GM12878 (cell line): ENCODE measurements around the gene NFE2. TPM values are rescaled to one million over a fixed set of nuclear protein-coding genes. Genes with fewer than 3 reads are reported as not detected.

Experiments used
- ATAC-seq: fragments of 200-7000 bp; cut with Tn5 transposase; 3 replicates; pipeline ENCODE4 v1.9.1; 2020; ENCODE audit warnings: mild to moderate bottlenecking, moderate library complexity
- BruUV-seq: library from RNA; stranded (reverse); fragments of 400-500 nt; replicated peaks from 2 replicates; lab custom pipeline; 2021; lab: Mats Ljungman, UMichigan
- CTCF ChIA-PET: fragments of 300-600 bp; sonication (Branson Sonifier 250); formaldehyde crosslinking; extraction: SDS; loops from one replicate; lab custom pipeline; 2021; ENCODE audit warnings: inconsistent platforms; lab: Yijun Ruan, JAX
- POLR2A ChIA-PET: fragments of 350-600 bp; formaldehyde crosslinking; extraction: SDS; loops from one replicate; lab custom pipeline; 2021; ENCODE audit warnings: inconsistent platforms; lab: Charles Lee
- RAD21 ChIA-PET: fragments of 300-600 bp; sonication (Branson Sonifier 250); formaldehyde crosslinking; loops from one replicate; lab custom pipeline; 2023; ENCODE audit warnings: antibody characterized with exemption; ENCODE audit not compliant: unreplicated experiment; lab: Charles Lee
- SMC1A ChIA-PET: fragments of 300-600 bp; sonication (Branson Sonifier 250); formaldehyde crosslinking; loops from one replicate; lab custom pipeline; 2023; ENCODE audit not compliant: unreplicated experiment, uncharacterized antibody; lab: Charles Lee
- DNase-seq: peaks from one replicate; pipeline ENCODE4 v3.0.0-alpha.2; 2011; ENCODE audit warnings: low read depth, low spot score
- FAIRE-seq: peaks from 3 replicates; lab custom pipeline; 2011; peaks lifted over from hg19 to GRCh38; lab: Jason Lieb, UNC
- H2AFZ ChIP-seq: 2 replicates; pipeline ENCODE4 v1.6.0; 2011; ENCODE audit warnings: low read depth, low read length, control low read depth; ENCODE audit not compliant: control insufficient read depth
- H3K27ac ChIP-seq: 2 replicates; pipeline ENCODE4 v1.5.1; 2011; ENCODE audit warnings: control low read depth; ENCODE audit not compliant: control insufficient read depth, insufficient read depth
- H3K27me3 ChIP-seq, 2 experiments: replicated peaks in 1 of 2; 2 replicates each; pipeline versions ENCODE4 v1.6.0 to v1.6.1; 2011; ENCODE audit warnings: low read length in 1 of 2; ENCODE audit not compliant: control insufficient read depth in 2 of 2, insufficient read depth in 2 of 2
- H3K36me3 ChIP-seq, 2 experiments: 2 replicates each; pipeline ENCODE4 v1.5.1; 2011; ENCODE audit warnings: low read length in 1 of 2; ENCODE audit not compliant: control insufficient read depth in 2 of 2, insufficient read depth in 2 of 2
- H3K4me1 ChIP-seq: 2 replicates; pipeline ENCODE4 v1.6.1; 2011; ENCODE audit warnings: mild to moderate bottlenecking, low read length, moderate library complexity, mixed read lengths; ENCODE audit not compliant: control insufficient read depth, insufficient read depth
- H3K4me2 ChIP-seq: 2 replicates; pipeline ENCODE4 v1.6.0; 2011; ENCODE audit warnings: control low read depth; ENCODE audit not compliant: control insufficient read depth, insufficient read depth
- H3K4me3 ChIP-seq: fragments of 200-600 bp; sonication (generic); 2 replicates; pipeline ENCODE4 v1.5.1; 2016
- H3K79me2 ChIP-seq: 2 replicates; pipeline ENCODE4 v1.6.0; 2011; ENCODE audit warnings: low read length; ENCODE audit not compliant: control insufficient read depth, insufficient read depth
- H3K9ac ChIP-seq: 2 replicates; pipeline ENCODE4 v1.8.0; 2011; ENCODE audit warnings: low read length, control low read depth, mixed read lengths; ENCODE audit not compliant: control insufficient read depth, insufficient read depth
- H3K9me3 ChIP-seq: replicated peaks from 3 replicates; pipeline ENCODE4 v1.5.1; 2011; ENCODE audit warnings: mild to moderate bottlenecking, low read length; ENCODE audit not compliant: control insufficient read depth, insufficient read depth
- H4K20me1 ChIP-seq: 2 replicates; pipeline ENCODE4 v1.6.0; 2011; ENCODE audit not compliant: control insufficient read depth, insufficient read depth
- BACH1 ChIP-seq: fragments of 450-650 bp; IDR thresholded peaks from 2 replicates; pipeline ENCODE4 v1.6.1; 2017; ENCODE audit warnings: mild to moderate bottlenecking, borderline replicate concordance
- BCL11A ChIP-seq: IDR thresholded peaks from 2 replicates; pipeline ENCODE4 v1.6.1; 2011; ENCODE audit warnings: low read depth, low read length
- CBFB ChIP-seq: IDR thresholded peaks from 2 replicates; pipeline ENCODE4 v1.6.1; 2016; ENCODE audit warnings: antibody characterized with exemption, low read depth
- CBX3 ChIP-seq: fragments of 200-600 bp; sonication (generic); IDR thresholded peaks from 2 replicates; pipeline ENCODE4 v1.6.1; 2016; ENCODE audit warnings: low read depth, borderline replicate concordance
- CBX5 ChIP-seq: sonication (generic); IDR thresholded peaks from 2 replicates; pipeline ENCODE4 v1.6.1; 2016; ENCODE audit warnings: low read depth, moderate library complexity, mild to moderate bottlenecking, inconsistent platforms
- CEBPB ChIP-seq, 2 experiments: fragments of 150-350 bp in 1 of 2; IDR thresholded peaks; 2 replicates each; pipeline ENCODE4 v1.6.1; 2012 to 2014; ENCODE audit warnings: low read depth in 2 of 2, low read length in 2 of 2, borderline replicate concordance in 1 of 2, inconsistent platforms in 1 of 2
- EZH2 ChIP-seq: IDR thresholded peaks from 2 replicates; pipeline ENCODE4 v1.6.1; 2012; ENCODE audit warnings: low read depth, mild to moderate bottlenecking, control low read depth, inconsistent platforms, low read length, borderline replicate concordance; ENCODE audit not compliant: control insufficient read depth
- FOXM1 ChIP-seq: IDR thresholded peaks from 2 replicates; pipeline ENCODE4 v1.6.1; 2012; ENCODE audit warnings: low read depth, mild to moderate bottlenecking, inconsistent platforms, low read length, moderate library complexity
- IKZF2 ChIP-seq, 2 experiments: fragments of 450-650 bp; IDR thresholded peaks; 2 replicates each; pipeline ENCODE4 v1.6.1; 2017; ENCODE audit warnings: mild to moderate bottlenecking in 2 of 2, moderate library complexity in 2 of 2
- JUND ChIP-seq: IDR thresholded peaks from 2 replicates; pipeline ENCODE4 v1.6.1; 2012; ENCODE audit warnings: low read depth, mild to moderate bottlenecking, low read length, improper control_type of control experiment, moderate library complexity
- MAX ChIP-seq: IDR thresholded peaks from 2 replicates; pipeline ENCODE4 v1.6.1; 2012; ENCODE audit warnings: low read depth, low read length, improper control_type of control experiment
- SMAD5 ChIP-seq: IDR thresholded peaks from 2 replicates; pipeline ENCODE4 v1.6.1; 2016; ENCODE audit warnings: antibody characterized with exemption, low read depth
- SRF ChIP-seq, 2 experiments: IDR thresholded peaks; 2 replicates each; pipeline ENCODE4 v1.6.1; 2011; ENCODE audit warnings: low read depth in 2 of 2, low read length in 2 of 2, mild to moderate bottlenecking in 1 of 2, moderate library complexity in 1 of 2
- YY1 ChIP-seq: IDR thresholded peaks from 2 replicates; pipeline ENCODE4 v1.6.1; 2011; ENCODE audit warnings: low read depth, mild to moderate bottlenecking, low read length
- ZBTB33 ChIP-seq: fragments of 450-650 bp; IDR thresholded peaks from 2 replicates; pipeline ENCODE4 v1.6.1; 2017; ENCODE audit warnings: mild to moderate bottlenecking
- ZNF217 ChIP-seq: fragments of 450-650 bp; IDR thresholded peaks from 2 replicates; pipeline ENCODE4 v1.6.1; 2017; ENCODE audit warnings: antibody characterized with exemption, mild to moderate bottlenecking
- ZNF592 ChIP-seq: fragments of 450-650 bp; IDR thresholded peaks from 2 replicates; pipeline ENCODE4 v1.6.1; 2017; ENCODE audit warnings: mild to moderate bottlenecking, moderate library complexity
- ZZZ3 ChIP-seq: IDR thresholded peaks from 2 replicates; pipeline ENCODE4 v1.6.1; 2011; ENCODE audit warnings: low read depth; ENCODE audit not compliant: control insufficient read depth, insufficient read length
- WGBS: methylation state at CpG from one replicate; pipeline ENCODE4 v1.1.6; 2016; ENCODE audit warnings: low lambda C conversion rate; ENCODE audit not compliant: insufficient replicate concordance, insufficient coverage; ENCODE audit errors: missing lambda C conversion rate; 5-methylcytosine and 5-hydroxymethylcytosine counted together
- in situ Hi-C: fragments of 300-500 bp; cut with MboI; formaldehyde crosslinking; loops from 9 replicates; pipeline ENCODE4 v1.14.3; 2018; ENCODE audit warnings: mixed read lengths
- intact Hi-C: fragments of 100-400 bp; cut with micrococcal nuclease; formaldehyde crosslinking; loops from one replicate; pipeline ENCODE4 v1.14.2; 2022; ENCODE audit not compliant: unreplicated experiment
- polyA plus RNA-seq, 11 experiments: library from polyadenylated mRNA; depleted of rRNA in 4 of 11; unstranded in 6 of 11; stranded (reverse) in 5 of 11; fragments of >200 nt; fragmentation: Nextera tagmentation in 4 of 11; fragmentation: Illumina TruSeq in 1 of 11; extraction: Ambion mirVana in 4 of 11; extraction: Trizol in 1 of 11; gene quantifications; 1 replicate in 1 of 11; 2 replicates in 10 of 11; pipeline versions ENCODE4 v1.2.1 to v1.2.3, GENCODE V29; 2011 to 2016; ENCODE audit warnings: inconsistent platforms in 2 of 11, missing spikeins in 2 of 11, low read depth in 1 of 11
- total RNA-seq, 4 experiments: library from RNA; depleted of rRNA in 3 of 4; stranded (reverse); fragments of >200 nt in 3 of 4; fragmentation: Illumina TruSeq in 1 of 4; extraction: Trizol in 1 of 4; gene quantifications; 2 replicates each; pipeline versions ENCODE4 v1.2.1 to v1.2.3, GENCODE V29; 2013 to 2021

NFE2 gene
- total and polyA plus RNA-seq, 10 of the 15 experiments (the other 5 are each of a cell fraction or from before 2014, with no cell fraction given) = 0.06 to 0.28 TPM; not detected in 8

- Histone ChIP-seq H3K4me3 (no peak overlapping the region), H3K27ac (no peak overlapping the region), H2AFZ (no peak overlapping the region), H3K36me3 (peaks cover 0 to under 1% of the 10 kb centered on the region in 2 experiments; a peak in 3 of 4 replicates), H3K9me3 (no peaks in the 10 kb centered on the region), H4K20me1 (no peaks in the 10 kb centered on the region; the same call in 1 of the 2 replicates), H3K4me2 (no peak overlapping the region), H3K4me1 (no peaks in the 10 kb centered on the region), H3K79me2 (no peaks in the 10 kb centered on the region), H3K9ac (no peak overlapping the region), H3K27me3 (no peaks in the 10 kb centered on the region; a peak in 2 of 4 replicates)
- no peak for ATAC-seq
- TF ChIP-seq EZH2 (no peak), ZZZ3 (no peak), ZNF217 (no peak), CBX3 (no peak), SRF (IDR thresholded peaks at IDR 0.05; ENCODE audit: low read depth in 2 of 2, low read length in 2 of 2) (no peak), JUND (no peak), CEBPB (IDR thresholded peaks at IDR 0.05; ENCODE audit: borderline replicate concordance in 1 of 2, low read depth in 2 of 2, low read length in 2 of 2) (no peak), FOXM1 (no peak), IKZF2 (IDR thresholded peaks at IDR 0.05) (no peak), SMAD5 (no peak), ZNF592 (no peak), ZBTB33 (no peak), BCL11A (no peak), YY1 (no peak), CBFB (no peak), BACH1 (no peak), CBX5 (no peak), MAX (no peak)
- ChIA-PET CTCF (interaction anchor here (0.7 to 9.5 kb wide), 27 partner anchors 8 to 147 kb away, joined by 3 to 116 read pairs (median 7); partner anchors contain the start of genes CBX5, COPZ1, HNRNPA1 and NFE2), SMC1A (interaction anchor here (1.2 to 2.7 kb wide), 10 partner anchors 9 to 206 kb away, joined by 3 to 17 read pairs (median 5); no protein-coding TSS in a partner anchor), RAD21 (interaction anchor here (0.9 to 1.7 kb wide), 10 partner anchors 12 to 89 kb away, joined by 3 to 7 read pairs (median 3); partner anchors contain the start of genes COPZ1 and HNRNPA1), POLR2A (interaction anchor here (1.0 to 3.0 kb wide), 4 partner anchors 12 to 66 kb away, joined by 4 to 20 read pairs (median 8); partner anchors contain the start of genes CBX5, COPZ1 and HNRNPA1)
- DNase-seq = no peak
- BruUV-seq = no TSS peak
- no peak for FAIRE-seq
- in situ Hi-C loops (no loop called here), intact Hi-C loops (no loop called here)
- 89% methylated on average over 7 of the region's 7 CpGs for WGBS
Observed at GRCh38 chr12:54292931-54293241, 7.9 kb downstream of the NFE2 start.
